Gastroesophageal sphincter (tissue), 3 donors: ENCODE data around the gene GPD1L.

ENCODE experiments used
- CTCF ChIP-seq, 4 experiments: fragments of 200-600 bp in 2 of 4; fragments of 450-650 bp in 2 of 4; sonication (generic) in 1 of 4; IDR thresholded peaks; one replicate each; pipeline ENCODE4 v1.5.1; 2017 to 2019; ENCODE audit warnings: antibody characterized with exemption in 4 of 4, mild to moderate bottlenecking in 2 of 4, moderate library complexity in 2 of 4
- EP300 ChIP-seq: sonication (generic); formaldehyde crosslinking; IDR thresholded peaks from one replicate; pipeline ENCODE4 v1.6.1; 2017; ENCODE audit warnings: antibody characterized with exemption, mild to moderate bottlenecking
- POLR2AphosphoS5 ChIP-seq: sonication (generic); formaldehyde crosslinking; IDR thresholded peaks from one replicate; pipeline ENCODE4 v1.6.1; 2017; ENCODE audit warnings: antibody characterized with exemption

GRCh38 chr3:32125012-32125411 lies 18.6 kb downstream of the GPD1L start:
- TF ChIP-seq CTCF (IDR thresholded peaks at IDR 0.05) (no peak), EP300 (no peak), POLR2AphosphoS5 (no peak)
